Measurements from ENCODE around the gene GPR173.
A peak's percentile ranks its signal among the peaks of the same experiment; 100 is the strongest.

GPR173 gene

GRCh38 chrX:53091354-53091753 lies 42.8 kb downstream of the GPR173 start:
- no peak for DNase-seq

DNA sequence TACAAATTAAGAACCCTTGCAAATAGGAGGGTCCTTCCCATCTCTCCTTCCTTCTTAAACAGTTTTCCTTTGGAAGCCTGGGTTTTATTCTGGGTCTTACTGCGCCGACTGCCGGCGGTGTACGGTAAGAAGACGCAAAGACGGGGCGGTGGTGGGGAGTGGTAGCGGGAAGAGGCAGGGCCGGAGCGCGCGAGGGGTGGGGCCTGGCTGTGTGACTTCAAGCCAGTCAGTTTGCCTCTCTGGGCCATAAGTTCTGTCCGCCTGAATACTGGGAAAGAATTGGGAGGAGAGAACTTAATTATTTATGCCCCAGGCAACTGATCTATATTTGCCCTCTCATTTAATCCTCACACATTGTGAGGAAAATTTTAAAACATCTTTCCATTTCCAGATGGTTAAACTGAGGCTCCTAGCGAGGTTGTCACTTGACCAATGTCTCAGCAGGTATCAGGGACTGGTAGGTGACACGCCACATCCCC lies 44.6 kb downstream of the GPR173 start:
- peak; percentile 61 for DNase-seq

DNA sequence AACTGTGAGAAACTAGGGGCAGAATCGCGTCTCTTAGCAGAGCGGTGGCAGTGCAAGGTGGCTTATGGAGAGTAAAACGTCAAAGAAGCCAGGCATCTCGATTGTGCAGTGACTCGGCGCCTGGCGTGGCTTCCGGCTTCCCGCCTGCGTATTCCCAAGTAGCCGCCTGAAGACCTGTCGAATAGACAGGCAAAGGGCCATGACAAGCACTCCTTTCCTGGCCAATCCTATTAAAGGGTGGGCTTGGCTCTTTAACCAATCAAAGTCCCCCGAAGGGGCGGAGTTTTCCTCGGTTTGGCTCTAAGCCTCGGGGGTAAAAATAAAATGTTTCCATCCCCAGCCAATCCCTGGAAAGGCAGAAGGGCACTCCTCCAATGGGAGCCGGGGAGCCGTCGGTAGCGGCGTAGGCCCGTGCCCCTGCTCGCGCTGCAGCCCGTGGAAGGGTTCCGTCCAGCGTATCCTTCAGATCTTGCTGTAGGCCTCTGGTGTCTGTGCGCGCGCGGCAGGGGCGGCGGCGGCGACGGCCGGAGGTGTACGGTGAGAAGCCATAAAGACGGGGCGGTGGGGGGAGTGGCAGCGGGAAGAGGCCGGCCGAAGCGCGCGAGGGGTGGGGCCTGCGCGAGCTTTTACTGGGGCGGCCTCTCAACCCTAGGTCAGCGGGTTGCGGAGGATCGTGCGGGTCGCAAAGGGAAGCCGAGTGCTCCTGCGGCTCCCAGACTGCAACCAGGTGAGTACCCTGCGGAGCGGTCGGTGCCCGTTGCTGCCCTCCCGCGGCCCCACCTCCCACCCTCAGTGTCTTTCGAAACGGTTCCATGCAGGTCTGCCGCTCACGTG lies 45.4 kb downstream of the GPR173 start, which contains the start of gene KANTR:
TSS of gene KANTR (plus strand) at position 395 of the 834 bp plus-strand sequence. CDS start 30,131 bp downstream, outside the sequence.
- DNase-seq, result peak; percentile 93

DNA sequence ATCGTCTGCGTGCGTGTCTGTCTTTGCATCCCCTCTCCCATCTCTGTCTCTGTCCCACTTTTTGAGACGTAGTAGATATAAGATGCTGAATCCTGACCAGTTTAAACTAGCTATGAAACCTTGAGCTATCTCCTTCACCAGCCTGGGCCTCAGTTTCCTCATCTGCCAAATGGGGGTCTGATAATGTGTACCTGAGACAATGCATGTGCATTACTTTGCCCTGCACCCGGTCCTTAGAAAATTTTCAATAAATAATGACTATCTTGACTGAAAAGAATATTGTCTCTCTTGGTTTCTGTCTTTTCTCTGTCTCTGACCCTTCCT lies 46.0 kb downstream of the GPR173 start:
- DNase-seq, result no peak

DNA sequence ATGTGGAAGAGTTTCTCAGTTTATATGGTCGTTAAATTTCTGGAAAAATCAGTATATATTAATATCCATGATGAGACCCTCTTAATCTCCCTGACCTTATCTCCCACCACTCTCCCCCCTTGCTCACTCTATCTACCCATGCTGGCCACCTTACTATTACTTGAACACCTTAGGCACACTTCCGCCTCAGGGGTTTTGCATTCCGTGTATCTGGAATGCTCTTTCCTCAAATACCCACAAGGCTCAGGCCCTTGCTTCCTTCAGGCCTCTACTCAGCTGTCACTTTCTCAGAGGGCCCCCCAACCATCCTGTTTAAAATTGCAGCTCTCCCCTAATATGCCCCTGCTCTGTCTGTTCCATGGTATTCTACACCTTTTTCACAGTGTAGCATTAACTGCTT lies 47.2 kb downstream of the GPR173 start:
- no peak for DNase-seq

- DNase-seq, result no peak
These were observed 66.4 kb downstream of the GPR173 start for GRCh38 chrX:53114864-53115549.

DNA sequence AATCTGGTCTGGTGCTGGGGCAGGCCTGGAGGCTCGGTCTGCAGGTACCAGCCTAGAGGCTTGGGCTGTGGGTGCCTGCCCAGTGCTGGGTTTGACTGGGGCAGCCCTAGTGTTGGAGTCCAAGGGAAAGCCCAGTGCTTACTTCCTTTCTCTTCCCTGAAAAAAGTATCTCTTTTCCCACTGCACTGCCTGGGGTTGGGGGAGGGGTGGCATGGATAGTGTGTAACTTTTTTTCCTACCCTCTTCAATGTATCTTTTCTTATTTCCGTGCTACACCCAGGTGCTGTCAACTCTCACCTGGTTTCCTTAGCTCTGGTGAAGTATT lies 66.9 kb downstream of the GPR173 start:
- no peak for DNase-seq

DNA sequence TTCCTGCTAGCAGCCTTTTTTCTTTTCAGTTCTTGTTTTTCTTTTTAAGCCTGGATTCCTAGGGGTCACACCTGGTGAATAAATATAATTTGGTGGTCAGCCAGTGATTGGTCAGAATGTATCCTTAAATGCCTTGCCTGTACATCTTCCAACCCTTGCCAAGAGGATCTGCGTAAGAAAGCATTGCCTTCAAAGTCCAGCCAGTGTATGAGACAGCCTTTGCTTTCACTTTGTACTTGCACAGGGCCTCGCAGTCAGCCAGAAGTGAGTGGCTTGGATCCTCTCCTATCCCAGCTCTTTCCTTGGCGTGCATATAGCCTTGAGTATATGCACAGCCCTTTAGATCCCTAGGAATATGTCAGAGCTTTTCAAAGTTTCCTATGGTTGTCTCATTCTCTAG lies 67.5 kb downstream of the GPR173 start:
- DNase-seq, result no peak

DNA sequence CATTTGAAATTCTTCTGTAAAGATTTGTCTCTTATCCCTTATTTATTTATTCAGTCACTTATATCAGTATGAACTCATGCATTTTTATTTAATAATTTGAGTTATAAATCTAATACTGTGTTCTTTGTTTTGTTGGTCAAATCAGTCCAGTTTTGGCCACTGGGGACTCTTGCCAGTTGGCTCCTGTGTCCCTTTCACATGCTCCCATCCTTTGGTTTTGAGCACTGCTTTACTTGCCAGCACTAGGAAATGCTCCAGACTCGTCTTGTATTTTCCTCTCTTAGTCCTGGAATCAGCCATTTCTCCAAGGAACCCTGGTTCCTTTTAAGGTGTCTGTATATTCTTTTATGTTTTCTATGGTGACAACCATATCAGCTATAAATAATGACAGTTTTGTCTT lies 73.4 kb downstream of the GPR173 start:
- no peak for DNase-seq

DNA sequence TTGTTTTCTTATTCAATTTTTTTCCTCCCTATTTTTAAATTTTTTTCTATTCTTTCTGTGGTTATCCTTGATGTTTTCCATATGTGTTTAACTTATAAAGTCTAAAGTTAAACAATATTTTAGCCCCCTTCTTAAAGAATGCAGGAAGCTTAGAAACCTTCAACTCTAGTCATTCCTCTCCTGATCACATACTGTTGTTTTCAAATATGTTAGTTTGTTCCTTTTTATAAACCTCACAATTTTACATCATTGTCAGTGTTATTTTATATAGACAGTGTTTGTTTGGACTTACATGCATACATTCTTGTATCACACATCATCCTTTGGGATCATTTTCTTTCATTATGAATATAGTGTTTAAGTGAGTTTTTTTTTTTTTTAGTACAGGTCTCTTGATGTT lies 76.9 kb downstream of the GPR173 start:
- DNase-seq, result no peak

- no peak for DNase-seq
These were observed 77.8 kb downstream of the GPR173 start for GRCh38 chrX:53126377-53126776.

- DNase-seq, result no peak
These were observed 79.6 kb downstream of the GPR173 start for GRCh38 chrX:53128097-53128749.
